Gastroesophageal sphincter (tissue), 2 donors: ENCODE measurements around the gene RAMACL.

ENCODE experiments used
- POLR2A ChIP-seq, 2 donors: fragments of 450-650 bp; IDR thresholded peaks; one replicate each; pipeline ENCODE4 v1.6.1; 2017; ENCODE audit warnings: antibody characterized with exemption in 2 of 2, mild to moderate bottlenecking in 2 of 2, moderate library complexity in 1 of 2
- POLR2AphosphoS5 ChIP-seq: sonication (generic); formaldehyde crosslinking; IDR thresholded peaks from one replicate; pipeline ENCODE4 v1.6.1; 2017; ENCODE audit warnings: antibody characterized with exemption

GRCh38 chr6:166534658-166535406, 51.6 kb downstream of the RAMACL start:
- TF ChIP-seq POLR2AphosphoS5 (no peak), POLR2A (IDR thresholded peaks at IDR 0.05) (no peak)
